ENCODE results near the gene NRDC.

NRDC gene

DNA sequence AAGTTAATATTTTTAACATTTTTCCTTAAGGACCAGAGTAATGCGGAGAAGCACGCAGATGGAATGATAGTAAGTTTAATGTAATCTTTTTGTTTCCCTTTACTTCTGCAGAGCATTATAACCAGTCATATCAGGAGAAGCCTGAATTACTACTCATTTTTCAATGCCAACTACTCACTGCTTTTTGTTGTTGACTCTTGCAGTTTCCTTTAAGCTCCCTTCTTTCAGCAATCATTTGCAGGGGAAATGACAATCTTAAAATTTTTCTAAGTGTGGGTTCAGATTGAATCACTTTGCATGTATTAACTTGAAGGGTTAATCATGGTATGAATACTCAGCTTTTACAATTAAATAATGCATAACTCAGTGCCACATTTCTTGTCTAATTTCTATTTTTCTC, 122.2 kb downstream of the NRDC start:
- no peak for DNase-seq

- DNase-seq: no peak
These were observed 123.1 kb downstream of the NRDC start for GRCh38 chr1:51755437-51755836.

DNA sequence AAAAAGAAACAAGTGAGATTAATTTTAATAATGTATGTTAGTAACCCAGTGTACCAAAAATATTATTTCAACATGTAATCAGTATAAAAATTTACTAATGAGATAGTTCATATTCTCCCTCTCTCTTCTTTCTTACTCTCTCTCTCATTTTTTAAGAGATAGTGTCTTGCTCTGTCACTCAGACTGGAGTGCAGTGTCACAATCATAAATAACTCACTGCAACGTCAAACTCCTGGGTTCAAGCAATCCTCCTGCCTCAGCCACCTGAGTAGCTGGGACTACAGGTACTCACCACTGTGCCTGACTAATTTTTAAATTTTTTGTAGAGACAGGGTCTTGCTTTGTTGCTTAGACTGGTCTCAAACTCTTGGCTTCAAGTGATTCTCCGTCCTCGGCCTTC, 123.9 kb downstream of the NRDC start:
- no peak for DNase-seq

- DNase-seq: no peak
These were observed 124.6 kb downstream of the NRDC start for GRCh38 chr1:51753969-51754368.

- DNase-seq: no peak
These were observed 126.2 kb downstream of the NRDC start for GRCh38 chr1:51752073-51752948.

GRCh38 chr1:51750729-51751128, 127.8 kb downstream of the NRDC start:
- DNase-seq: no peak

DNA sequence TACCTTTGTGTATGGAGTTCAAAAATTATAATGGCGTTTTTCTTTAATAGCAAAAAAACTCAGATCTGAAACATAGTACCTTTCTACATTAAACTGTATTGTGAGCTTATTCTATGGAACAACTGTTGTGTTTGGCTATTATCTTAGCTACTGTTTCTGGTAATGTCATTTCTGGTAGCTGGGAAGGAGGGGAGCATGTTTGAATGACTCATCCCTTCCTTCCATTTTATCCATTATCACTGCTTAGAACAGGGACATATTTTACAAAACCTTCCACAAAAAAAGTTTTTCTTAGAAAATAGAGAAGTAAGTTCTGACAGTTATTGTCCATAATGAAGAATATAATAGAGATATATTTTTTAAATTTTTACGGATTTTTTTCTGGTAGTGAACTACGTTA, 128.3 kb downstream of the NRDC start:
- no peak for DNase-seq

GRCh38 chr1:51749151-51749550, 129.4 kb downstream of the NRDC start:
- no peak for DNase-seq

DNA sequence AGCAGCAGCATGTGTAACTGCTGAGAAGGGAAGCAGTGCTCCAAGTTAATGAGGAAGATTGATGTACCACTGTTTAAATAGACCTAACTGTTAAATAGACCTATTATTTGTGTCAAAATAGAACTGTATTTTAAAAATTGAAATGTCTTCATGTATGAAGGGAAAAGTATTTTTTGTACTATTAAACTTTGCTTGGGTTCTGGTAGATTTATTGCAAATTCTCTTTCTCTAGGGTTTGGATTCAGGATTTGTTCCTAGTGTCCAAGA, 133.3 kb downstream of the NRDC start:
- no peak for DNase-seq

GRCh38 chr1:51744506-51745303, 133.8 kb downstream of the NRDC start:
- DNase-seq: no peak

DNA sequence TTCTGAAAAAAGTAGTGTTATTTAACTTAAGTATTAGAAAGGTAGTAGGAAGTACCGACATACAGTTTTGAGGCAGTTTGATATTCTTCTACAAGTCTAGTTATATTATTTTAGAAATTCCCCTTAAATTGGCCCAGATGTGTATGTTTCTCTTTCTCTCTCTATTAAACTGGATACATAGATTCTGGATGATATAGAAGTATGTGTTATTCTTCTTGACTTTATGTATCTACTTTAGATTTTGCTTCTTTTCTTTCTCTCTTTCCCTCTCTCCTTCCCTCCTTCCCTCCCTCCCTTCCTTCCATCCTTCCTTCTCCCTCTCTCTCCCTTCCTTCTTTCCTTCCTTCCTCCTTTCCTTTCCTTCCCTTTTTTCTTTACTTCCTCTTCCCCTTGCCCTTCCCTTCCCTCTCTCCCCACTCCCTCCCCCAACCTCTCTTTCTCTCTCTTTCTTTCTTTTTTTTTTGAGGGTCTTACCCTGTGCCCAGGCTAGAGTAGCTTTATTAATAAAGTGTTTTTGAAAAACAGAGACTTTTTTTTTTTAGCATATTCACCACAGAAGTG, 137.3 kb downstream of the NRDC start:
- no peak for DNase-seq

DNA sequence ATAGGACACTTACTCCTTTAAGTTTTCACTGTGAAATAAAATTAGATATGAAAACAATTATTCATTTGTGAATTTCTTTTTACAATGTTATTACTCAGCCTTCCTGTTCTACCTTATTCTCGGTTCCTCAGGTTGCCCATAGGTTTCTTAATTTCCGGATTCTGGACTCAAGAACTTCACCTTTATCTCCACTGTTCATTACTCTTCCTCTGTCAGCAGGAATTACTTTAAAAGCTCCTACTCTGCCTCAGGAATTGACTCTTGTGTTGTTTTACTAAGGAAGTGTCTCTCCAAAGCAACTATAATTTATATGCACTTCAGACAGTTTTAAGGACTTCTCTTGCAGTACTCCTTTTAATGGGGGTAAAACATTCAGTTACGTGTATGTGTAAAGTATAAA, 137.9 kb downstream of the NRDC start:
- no peak for DNase-seq

Measured in CD4-positive, alpha-beta T cell treated with Interleukin-12 subunit alpha and Interleukin-12 subunit beta, for 1 hour (primary cell).